HL-60/S4 treated with phorbol 12-myristate 13-acetate at 8.2 ng/mL for 4 days and 3 days (cell line): ENCODE data around the gene TNKS1BP1.
"Not testable (repeated sequence)": the region's sequence is repeated elsewhere in the genome, so short reads cannot be mapped to it uniquely, and the experiment has no call there.

Experiments used
- in situ Hi-C: fragments of 300-500 bp; cut with MboI; formaldehyde crosslinking; loops from 2 replicates; pipeline ENCODE4 v1.15.0; 2022; ENCODE audit warnings: low sequenced_read_pairs

Gene TNKS1BP1

DNA sequence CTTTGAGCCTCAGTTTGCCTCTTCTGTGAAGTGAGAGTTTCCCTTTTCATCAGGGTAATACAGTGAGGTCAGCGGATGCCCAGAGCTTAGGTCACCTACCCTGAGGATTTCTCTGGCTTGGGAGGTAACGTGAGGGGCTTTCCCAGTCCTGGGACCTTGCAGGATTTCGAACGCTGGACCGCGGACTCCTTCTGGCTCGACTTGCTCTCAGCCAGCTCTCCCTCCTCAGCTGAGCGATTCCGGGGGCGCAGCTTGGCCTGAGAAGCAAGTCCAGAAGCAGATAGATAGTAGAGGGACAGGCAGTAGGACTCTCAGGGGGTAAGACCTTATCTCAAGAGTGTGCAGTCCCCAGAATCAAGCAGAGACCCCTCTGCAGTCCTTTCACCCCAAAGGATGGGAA, 24.0 kb downstream of the TNKS1BP1 start:
- in situ Hi-C loops, result no loop called here

DNA sequence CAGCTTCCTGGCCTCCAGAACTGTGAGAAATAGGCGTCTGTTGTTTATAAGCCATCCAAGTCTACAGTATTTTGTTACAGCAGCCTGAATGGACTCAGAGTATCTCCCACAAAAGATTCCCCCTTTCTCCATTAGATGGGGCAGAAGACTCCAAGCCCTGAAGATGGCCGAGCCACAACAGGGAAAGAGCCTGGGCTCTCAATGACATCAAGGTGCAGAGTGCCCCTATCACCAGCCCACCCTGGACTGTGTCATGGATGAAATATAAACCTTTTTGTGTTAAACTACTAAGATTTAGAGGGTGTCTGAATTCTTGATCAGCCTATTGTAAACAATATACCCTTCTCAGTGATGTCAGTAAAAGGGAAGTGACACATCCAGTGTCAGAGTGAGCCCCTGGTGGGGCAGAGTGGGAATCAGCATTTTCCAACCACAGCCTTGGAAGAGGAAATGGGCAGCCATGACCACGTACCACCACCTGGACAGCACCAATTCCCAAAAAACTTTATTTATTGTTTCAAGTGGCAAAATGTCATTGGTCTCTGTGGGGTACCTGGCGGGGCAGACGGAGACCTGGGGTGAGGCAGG, 25.5 kb downstream of the TNKS1BP1 start:
- in situ Hi-C loops, result no loop called here

DNA sequence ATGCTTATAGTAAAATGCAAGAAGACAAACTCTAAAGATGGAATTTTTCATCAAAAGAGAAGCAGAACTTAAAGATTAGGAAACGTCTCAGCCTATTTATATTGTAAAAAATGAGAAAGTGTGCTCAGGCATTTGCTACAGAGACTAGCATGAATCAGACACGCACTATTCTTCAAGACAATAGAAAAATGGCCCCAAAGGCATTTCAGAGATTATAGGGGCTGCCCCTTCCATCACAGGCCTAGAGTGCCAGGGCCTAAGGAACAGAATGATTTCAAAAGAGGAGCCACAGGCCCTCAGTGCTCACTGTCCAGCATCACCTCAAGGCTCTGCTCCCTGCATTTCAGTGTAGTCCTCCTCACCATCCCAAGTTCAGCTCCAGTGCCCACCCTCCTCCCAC, 27.5 kb downstream of the TNKS1BP1 start:
- in situ Hi-C loops, result no loop called here

DNA sequence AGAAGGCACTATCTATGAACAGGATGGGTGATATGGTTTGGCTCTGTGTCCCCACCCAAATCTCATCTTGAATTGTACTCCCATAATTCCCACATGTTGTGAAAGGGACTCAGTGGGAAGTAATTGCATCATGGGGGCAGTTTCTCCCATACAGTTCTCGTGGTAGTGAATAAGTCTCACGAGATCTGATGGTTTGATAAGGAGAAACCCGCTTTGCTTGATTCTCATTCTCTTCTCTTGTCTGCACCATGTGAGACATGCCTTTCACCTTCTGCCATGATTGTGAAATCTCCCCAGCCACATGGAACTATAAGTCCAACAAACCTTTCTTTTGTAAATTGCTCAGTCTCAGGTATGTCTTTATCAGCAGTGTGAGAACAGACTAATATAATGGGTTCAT, 28.5 kb downstream of the TNKS1BP1 start:
- in situ Hi-C loops, result not testable (repeated sequence)

DNA sequence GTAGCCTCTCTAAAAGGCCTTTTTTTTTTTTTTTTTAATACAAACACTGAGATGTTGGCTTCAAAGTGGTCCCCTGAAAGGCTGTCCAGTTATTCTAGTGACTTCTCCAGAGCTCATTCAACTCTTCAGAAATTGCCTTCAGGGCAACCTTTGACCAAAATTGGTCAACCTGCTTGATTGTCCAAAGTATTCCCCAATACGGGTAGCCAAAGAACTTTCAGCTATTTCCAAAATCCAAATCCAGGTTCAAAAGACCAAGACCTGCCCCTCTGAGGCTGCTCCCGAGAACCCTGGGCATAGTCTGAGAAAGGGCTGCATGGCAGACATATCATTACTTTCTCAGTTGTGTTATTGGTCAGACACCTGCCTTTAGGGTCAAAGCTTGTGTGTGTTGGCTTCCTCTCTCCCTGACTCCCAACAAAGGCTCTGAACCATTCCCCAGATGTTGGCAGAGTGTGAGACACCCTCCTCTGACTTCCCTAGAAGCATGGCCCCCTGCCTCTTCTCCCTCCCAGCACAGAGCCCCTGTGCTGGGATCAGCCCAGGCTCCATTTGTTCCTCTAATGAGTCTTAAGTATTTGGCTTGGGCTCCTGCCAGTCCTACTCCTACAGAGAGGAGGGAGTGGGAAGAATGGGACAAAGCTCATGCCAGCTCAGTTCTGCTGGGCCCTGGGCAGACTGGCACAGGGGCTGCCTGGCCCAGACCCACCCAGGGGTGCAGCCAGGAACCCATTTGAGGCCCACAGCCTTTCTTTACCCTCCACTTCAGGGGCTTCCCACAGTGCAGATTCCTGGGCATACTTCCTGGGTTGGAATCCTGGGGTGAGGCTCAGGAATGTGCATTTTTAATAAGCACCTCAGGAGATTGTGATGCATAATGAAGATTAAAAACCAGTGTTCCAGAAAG, 30.3 kb downstream of the TNKS1BP1 start:
- in situ Hi-C loops, result no loop called here

DNA sequence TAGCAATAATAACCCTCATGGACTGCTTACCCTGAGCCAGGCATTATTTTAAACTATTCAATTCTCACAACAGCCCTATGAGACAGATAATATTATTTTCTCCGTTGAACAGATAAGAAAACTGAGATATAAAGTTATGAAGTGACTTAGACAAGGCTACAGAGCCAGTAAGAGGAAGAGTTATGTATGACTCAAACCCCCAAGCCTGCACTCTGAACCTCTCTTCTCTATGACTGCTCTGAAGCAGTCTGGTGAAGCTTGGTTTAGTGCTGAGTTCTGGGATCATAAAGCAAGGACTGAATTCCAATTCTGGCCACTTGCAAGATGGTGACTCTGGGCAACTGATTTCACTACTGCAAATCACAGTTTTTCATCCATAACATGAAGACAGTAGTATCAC, 34.5 kb downstream of the TNKS1BP1 start:
- in situ Hi-C loops, result no loop called here

DNA sequence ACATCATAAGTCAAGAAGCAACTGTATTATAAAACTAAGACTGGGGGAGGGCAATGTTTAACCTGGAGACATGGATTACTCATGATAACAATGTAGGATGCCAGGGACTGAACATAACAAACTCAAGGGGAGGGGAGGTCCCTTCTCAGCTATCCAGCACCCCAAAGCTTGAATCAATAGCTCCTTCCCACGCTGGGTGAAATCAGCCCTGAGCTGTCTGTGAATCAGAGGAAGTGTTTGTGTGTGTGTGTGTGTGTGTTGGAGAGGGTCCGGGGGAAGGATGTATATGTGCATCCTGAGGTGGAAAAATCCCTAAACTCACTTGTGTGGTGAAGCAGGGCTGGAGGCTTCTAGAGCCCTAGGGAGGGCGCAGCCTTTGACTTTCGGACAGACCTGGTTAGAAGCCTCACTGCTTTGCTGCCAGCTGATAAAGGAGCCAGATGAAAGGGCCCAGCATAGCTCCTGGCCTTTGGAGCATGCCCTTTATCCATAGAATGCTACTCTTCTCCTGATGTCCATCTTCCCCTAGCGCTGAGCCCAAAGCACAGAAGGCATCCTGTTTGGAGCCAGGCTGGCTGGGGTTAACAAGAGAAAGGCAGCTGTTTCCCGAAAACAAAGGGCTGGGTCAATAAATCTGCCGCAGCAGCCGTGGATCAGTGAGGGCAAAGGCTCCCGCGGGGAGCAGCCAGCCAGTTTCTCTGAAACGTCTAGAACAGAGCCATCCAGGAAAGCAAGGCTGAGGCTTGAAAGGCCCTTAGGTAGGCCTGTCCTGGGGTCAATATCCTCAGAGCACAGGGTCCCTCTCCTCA, 35.8 kb downstream of the TNKS1BP1 start:
- in situ Hi-C loops, result no loop called here

DNA sequence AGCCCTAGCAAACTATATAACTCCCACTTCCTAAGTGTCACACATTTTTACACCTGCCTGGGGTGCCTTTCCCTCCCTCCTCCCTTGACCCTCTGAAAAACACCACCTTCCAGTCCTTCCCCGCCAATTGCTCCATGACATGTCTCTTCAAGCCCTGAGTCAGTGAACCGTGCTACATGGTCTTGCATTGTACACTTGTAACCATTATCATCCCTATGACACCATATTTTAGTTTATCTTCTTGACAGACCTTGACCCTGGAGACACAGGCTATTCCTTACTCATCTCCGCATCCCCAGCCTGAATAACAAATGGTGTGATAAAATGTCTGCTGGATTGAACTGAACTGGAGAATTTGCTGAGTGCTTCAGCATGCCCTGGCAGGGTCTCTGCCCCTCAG, 36.9 kb downstream of the TNKS1BP1 start:
- in situ Hi-C loops, result no loop called here

DNA sequence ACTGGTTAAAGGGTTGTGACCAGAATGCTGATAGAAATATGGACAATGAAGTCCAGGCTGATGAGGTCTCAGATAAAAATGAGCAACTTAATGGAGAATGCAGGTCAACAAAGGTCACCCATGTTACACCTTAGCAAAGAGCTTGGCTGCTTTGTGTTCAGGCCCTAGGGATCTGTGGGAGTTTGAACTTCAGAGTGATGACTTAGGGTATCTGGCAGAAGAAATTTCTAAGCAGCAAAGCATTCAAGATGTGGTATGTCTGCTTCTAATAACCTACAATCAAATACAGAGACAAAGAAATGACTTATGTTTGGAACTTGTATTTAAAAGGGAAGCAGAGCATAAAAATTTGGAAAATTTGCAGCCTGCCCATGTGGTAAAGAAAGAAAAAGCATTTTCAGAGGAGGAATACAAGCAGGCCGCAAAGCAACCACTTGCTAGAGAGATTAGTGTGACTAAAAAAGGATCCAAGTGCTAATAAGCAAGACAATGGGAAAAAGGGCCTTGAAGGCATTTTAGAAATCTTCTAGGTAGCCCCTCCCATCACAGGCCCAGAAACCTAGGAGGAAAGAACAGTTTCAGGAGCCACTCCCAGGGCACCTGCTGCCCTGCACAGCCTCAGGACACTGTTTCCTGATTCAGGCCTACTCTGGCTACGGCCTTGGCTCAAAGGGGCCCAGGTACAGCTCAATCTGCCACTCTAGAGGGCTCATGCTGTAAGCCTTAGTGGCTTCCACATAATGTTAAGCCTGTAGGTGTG, 41.3 kb downstream of the TNKS1BP1 start:
- in situ Hi-C loops, result no loop called here

DNA sequence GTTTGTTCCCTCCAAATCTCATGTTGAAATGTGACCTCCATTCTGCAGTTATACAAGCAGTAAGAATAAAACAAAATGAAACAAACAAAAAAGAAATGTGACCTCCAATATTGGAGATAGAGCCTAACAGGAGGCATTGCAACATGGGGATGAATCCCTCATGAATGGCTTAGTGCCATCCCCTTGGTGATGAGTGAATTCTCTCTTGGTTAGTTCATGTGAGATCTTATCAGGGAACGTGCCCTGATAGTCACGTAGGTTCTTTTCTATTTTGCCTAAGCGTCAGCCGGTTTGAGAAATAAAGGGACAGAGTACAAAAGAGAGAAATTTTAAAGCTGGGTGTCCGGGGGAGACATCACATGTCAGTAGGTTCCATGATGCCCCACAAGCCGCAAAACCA, 43.2 kb downstream of the TNKS1BP1 start:
- in situ Hi-C loops, result not testable (repeated sequence)

DNA sequence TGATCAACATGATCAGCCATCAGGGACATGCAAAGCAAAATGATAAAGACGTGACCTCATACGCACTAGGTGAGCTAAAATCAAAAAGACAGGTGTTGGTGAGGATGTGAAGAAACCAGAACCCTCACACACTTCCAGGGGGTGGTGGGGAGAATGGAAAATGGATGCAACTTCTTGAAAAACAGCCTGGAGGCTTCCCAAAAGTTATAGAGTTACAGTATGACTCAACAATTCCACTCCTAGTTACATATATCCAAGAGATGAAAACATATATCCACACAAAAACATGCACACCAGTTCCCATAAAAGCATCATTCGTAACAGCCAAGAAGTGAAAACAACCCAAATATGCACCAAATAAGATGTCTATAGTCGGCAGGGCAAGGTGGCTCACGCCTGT, 45.6 kb downstream of the TNKS1BP1 start:
- in situ Hi-C loops, result no loop called here

DNA sequence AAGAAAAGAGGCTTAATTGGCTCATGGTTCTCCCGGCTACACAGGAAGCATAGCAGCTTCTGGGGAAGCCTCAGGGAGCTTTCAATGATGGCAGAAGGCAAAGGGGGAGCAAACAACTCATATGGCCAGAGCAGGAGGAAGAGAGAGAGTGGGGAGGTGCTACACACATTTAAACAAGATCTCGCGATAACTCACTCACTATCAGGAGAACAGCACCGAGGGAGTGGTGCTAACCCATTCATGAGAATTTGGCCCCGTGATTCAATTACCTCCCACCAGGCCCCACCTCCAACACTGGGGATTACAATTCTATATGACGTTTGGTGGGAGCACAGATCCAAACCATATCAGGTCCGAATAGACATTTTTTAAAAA, 46.0 kb downstream of the TNKS1BP1 start:
- in situ Hi-C loops, result no loop called here

DNA sequence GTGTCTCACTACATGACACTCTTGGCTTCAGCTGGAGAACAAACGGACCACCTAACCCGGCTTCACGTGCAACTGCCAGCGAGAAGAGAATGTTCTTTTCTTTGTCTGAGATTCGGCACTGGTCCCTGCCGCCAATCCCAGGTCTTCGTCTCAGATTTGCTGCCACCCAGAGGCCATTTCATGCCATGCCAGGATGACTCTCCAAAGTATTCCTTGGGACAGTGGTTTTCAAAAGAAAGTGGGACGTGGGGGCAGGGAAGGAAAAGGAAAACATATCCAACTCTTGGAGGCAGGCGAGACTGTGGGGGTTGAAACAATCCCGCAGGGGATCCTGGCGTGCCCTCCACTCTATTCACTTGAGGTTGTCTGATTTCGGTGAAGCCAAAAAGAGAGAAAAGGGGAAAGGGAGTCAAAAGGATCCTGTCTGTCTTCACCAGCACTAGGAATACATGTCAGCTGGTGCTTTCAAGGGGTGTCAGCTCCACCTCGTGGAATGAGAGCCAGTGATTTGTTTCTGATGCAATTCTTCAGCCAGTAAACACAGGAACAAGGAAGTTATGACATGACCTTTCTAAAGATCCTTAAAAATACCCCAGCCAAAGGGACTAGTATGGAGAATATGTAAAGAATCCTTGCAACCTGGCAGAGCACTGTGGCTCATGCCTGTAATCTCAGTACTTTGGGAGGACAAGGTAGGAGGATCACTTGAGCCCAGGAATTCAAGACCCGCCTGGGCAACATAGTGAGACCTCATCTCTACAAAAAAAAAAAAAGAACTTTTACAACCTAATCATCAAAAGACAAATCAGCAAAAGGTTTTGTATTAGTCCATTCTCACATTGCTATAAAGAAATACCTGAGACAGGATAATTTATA, 46.7 kb downstream of the TNKS1BP1 start:
- in situ Hi-C loops, result no loop called here

DNA sequence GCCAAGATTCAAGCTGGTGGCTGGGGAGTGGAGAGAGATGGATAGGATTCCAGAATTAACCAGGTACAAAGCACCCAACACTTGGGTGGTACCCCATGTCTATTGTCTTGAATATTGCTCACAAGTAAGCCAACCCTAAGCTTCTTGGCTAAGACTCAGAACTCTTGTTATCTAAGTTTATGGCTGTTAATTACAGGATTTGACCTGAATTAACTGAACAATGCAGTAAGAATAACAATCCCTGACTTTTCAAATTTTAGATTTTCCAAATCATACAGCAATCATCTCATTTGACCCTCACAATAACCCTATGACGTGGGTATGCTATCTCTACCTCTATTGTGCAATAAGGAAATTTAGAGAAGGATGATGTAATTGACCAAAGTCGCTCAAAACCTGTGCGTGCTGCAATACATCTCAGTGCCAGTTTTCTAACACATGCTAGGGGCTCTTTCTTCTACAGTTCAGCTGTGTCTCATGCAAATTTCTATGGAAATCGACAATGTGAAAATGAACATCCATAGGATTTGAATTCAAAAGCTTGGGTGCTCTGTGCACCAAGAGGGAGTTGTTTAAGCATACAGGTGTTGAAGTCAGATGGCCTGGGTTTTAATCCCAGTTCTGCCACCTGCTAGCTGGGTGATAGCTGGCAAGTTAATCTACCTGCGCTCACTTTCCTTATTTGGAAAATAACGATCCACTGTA, 47.6 kb downstream of the TNKS1BP1 start:
- in situ Hi-C loops, result no loop called here

DNA sequence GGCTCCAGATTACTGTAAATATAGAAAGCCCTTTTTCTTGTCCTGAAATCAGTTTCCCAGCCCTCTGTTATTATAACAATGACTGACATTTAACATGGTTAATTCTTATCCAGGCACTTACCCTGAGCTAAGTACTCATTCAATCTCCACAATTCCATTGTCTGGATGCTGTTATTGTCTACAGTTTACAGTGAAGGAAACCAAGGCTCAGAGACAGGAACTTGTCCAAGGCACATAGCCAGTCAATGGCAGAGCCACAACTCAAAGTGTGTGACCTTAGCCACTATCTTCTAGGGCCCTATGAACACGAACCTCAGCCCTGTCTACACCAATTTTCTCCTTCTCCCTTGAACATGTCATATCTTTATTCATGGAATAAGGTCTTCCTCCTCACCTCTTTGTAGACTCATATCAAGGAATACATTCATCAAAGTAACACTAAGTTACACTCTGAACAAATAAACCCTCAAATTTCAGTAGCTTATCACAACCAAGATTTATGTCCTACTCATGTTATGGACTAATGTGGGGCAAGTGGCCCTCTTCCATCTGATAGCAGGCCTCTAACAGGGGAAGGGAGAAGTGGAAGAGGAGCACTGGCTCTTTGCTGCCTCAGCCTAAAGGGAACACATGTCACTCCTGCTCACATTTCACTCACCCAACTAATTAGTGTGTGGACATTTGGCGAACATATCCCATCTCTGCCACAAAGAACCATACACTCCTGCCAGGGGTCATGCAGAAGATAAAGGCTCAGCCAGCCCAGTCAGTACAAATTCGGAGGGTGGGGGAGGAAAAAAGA, 48.4 kb downstream of the TNKS1BP1 start:
- in situ Hi-C loops, result no loop called here

DNA sequence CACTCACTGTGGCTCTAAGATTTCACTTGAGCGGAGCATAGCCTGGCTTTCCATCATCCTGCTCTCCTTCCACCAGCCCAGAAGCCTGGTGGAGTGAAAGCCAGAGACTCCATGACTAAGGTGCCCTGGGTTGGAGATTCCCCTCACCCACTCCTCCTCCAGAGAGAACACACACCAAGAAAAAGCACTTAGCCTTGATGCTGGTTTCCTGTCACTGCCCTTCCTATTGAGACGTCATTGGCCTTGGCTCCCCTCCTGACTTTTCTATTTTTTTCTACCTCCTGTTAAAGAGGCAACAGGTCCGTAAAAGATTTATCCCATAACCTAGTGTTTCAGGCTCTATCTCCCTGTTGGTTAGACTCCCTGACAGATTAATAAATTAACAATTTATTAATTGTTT, 49.2 kb downstream of the TNKS1BP1 start:
- in situ Hi-C loops, result no loop called here

DNA sequence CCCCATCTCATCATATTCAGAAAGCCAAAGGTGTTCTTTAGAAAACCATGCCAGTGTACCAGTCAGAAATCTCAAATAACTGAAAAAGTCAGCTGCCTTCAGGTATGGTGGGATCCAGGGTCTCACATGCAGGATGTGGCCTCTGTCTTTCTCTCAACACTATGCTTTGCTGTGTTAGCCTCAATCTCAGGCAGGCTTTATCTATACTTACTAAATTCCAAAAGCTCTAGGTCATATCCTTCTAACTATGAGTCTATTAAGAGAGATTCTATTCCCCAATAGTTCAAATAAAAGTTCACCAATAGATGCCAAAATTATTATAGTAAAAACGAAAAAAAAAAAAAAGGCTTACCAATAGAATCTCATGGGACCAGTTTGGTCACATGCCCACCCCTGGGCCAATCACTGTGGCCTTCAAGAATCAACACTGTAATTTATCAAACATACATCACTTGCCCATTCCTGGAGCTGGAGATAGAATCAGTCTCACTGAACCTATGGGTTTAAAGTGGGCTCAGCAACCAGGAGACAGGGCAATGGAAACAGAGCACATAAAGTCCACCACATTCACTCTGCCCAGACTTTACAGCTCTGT, 49.8 kb downstream of the TNKS1BP1 start:
- in situ Hi-C loops, result loop anchor here (25.0 kb wide), 1 partner anchor 438 kb away; no protein-coding TSS in a partner anchor

DNA sequence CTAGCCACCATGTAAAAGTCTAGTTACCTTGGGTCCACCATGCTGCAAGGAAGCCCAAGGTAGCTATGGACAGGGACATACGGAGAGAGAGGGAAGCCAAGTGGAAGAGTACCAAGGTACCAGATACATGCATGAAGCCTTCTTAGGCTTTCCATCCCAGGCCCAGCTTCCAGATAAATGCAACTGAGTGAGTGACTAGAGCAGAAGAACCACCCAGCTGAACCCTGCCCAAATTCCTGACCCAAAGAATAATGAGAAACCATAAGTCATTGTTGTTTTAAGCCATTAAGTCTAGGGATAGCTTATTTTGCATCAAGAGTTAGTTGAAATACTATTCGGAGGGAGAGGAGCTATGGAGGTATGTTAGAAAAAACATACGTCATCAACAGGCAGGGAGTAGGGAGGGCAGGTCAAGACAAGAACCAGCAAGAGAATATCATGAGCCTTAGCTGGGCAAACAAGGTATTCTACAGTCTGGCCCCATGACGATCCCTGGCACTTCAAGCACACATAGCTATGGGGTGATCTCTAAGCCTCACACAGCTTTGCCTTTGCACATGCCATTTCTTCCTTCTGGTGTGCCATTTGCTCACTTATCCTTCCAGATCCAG, 51.2 kb downstream of the TNKS1BP1 start:
- in situ Hi-C loops, result loop anchor here (25.0 kb wide), 1 partner anchor 436 kb away; no protein-coding TSS in a partner anchor
